Muscle of leg (tissue), 16 donors: ENCODE measurements around the gene CLC. TPM values are rescaled to one million over a fixed set of nuclear protein-coding genes. Genes with fewer than 3 reads are reported as not detected.
"Not testable (repeated sequence)": the region's sequence is repeated elsewhere in the genome, so short reads cannot be mapped to it uniquely, and the experiment has no call there.

Source experiments
- DNase-seq: peaks from one replicate; pipeline ENCODE4 v3.0.0; 2013
- H3K27ac ChIP-seq: one replicate; pipeline ENCODE4 v1.5.1; 2013; ENCODE audit warnings: mild to moderate bottlenecking, low read length, control low read depth
- H3K27me3 ChIP-seq: one replicate; pipeline ENCODE4 v1.6.1; 2013; ENCODE audit warnings: low read length; ENCODE audit not compliant: control insufficient read depth, insufficient read depth
- H3K36me3 ChIP-seq: one replicate; pipeline ENCODE4 v1.6.1; 2013; ENCODE audit warnings: low read length; ENCODE audit not compliant: control insufficient read depth, insufficient read depth
- H3K4me1 ChIP-seq: one replicate; pipeline ENCODE4 v1.6.1; 2013; ENCODE audit warnings: low read length; ENCODE audit not compliant: control insufficient read depth, insufficient read depth
- H3K4me3 ChIP-seq: one replicate; pipeline ENCODE4 v1.5.1; 2013; ENCODE audit warnings: low read length, control low read depth
- H3K9me3 ChIP-seq: replicated peaks from 2 replicates; pipeline ENCODE4 v1.6.1; 2013; ENCODE audit warnings: low read depth, low read length; ENCODE audit not compliant: control insufficient read depth
- WGBS: methylation state at CpG from one replicate; pipeline ENCODE4 v1.1.5; 2013; ENCODE audit warnings: missing lambda C conversion rate; ENCODE audit not compliant: insufficient coverage; 5-methylcytosine and 5-hydroxymethylcytosine counted together
- long read RNA-seq, 11 donors: transcript quantifications; one replicate each; lab custom pipeline, GENCODE V29; 2026
- polyA plus RNA-seq, 8 donors: library from polyadenylated mRNA; unstranded; fragments of 120-200 nt; gene quantifications; one replicate each; pipeline versions ENCODE4 v1.2.1 to v1.2.3, GENCODE V29; 2013; ENCODE audit warnings: inconsistent platforms in 1 of 8, low replicate concordance in 1 of 8; ENCODE audit not compliant: insufficient read length in 8 of 8, insufficient read depth in 1 of 8
- total RNA-seq: library from RNA; stranded (reverse); fragments of 120-200 nt; gene quantifications from one replicate; pipeline ENCODE4 v1.2.4, GENCODE V29; 2013

CLC gene
- total RNA-seq (1.2 TPM), polyA plus RNA-seq (1 to 10 TPM in 6 of 8 donors, under 1 TPM in 2; 0.40 to 4.8 (median 2.4) TPM)
- long read RNA-seq, donor 1, partial matches to known transcripts: 0 of 1 reads
- long read RNA-seq, donor 1, other reads (novel, unspliced or antisense): 0 of 1 reads
- long read RNA-seq, donor 2: 0 reads
- long read RNA-seq, donor 3: 0 reads
- long read RNA-seq, donor 4, partial matches to known transcripts: 0 of 1 reads
- long read RNA-seq, donor 4, other reads (novel, unspliced or antisense): 0 of 1 reads
- long read RNA-seq, donor 5, transcript CLC-201 (4 exons, 635 nt): major isoform, 6 of 6 reads
- long read RNA-seq, donor 5, partial matches to known transcripts: 0 of 6 reads
- long read RNA-seq, donor 5, other reads (novel, unspliced or antisense): 0 of 6 reads
- long read RNA-seq, donor 6, transcript CLC-201 (4 exons, 635 nt): major isoform, 5 of 5 reads
- long read RNA-seq, donor 6, partial matches to known transcripts: 0 of 5 reads
- long read RNA-seq, donor 6, other reads (novel, unspliced or antisense): 0 of 5 reads
- long read RNA-seq, donor 7, partial matches to known transcripts: 0 of 1 reads
- long read RNA-seq, donor 7, other reads (novel, unspliced or antisense): 0 of 1 reads
- long read RNA-seq, donor 8, partial matches to known transcripts: 0 of 3 reads
- long read RNA-seq, donor 8, other reads (novel, unspliced or antisense): 0 of 3 reads
- long read RNA-seq, donor 9: 0 reads
- long read RNA-seq, donor 10, partial matches to known transcripts: 0 of 3 reads
- long read RNA-seq, donor 10, other reads (novel, unspliced or antisense): 0 of 3 reads
- long read RNA-seq, donor 11, partial matches to known transcripts: 0 of 1 reads
- long read RNA-seq, donor 11, other reads (novel, unspliced or antisense): 0 of 1 reads

DNA sequence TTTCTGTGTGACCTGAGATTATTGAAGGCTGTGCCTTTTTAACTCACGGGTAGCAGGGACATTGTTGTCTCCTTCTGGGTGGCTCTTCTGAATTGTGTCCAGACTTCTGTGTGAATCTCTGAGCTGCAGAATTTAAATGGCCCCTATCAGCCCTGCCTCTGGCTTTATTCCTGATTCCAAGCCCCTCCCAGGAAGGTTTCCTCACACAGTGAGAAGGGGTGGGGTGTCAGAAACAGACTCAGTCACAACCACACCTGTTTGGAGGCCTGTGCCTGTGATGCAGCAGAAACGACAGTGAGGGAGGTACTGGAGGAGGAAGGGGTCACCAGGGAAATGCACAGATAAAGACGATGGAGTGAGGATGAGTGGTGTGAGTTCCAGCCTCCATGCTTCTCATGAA, at the start of gene CLC:
TSS of gene CLC (minus strand) at position 139 of the 400 bp plus-strand sequence. CDS start at position 62, 77 bp downstream.
- Histone ChIP-seq H3K4me3 (no peak within 1 kb of the TSS), H3K4me1 (no peaks in the 10 kb centered on the region), H3K36me3 (no peaks in the 10 kb centered on the region), H3K9me3 (no peaks in the 10 kb centered on the region), H3K27ac (no peak within 1 kb of the TSS), H3K27me3 (peaks cover 2% of the 10 kb centered on the region)
- DNase-seq: no peak
- WGBS: no CpG with 5 or more reads among the region's 3 CpGs

DNA sequence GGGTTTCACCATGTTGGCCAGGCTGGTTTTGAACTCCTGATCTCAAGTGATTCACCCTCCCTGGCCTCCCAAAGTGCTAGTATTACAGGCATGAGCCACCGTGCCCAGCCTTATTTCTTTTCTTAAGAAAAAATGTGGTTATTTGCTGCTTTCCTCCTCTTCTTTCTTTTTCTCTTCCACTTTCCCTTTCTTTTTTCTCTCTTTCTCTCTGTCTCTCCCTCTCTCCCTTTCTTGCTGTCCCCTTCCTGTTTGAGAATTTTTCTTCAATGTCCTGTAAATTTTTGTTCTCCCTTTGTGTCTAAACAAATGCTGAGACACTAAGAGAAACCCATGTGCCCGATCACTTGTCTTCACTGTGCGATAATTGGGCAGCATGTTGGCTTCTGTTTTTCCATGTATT, 43.1 kb upstream of the CLC start:
- no peak overlapping the region for H3K27ac ChIP-seq
- no peak overlapping the region for H3K4me3 ChIP-seq
- H3K27me3 ChIP-seq: no peaks in the 10 kb centered on the region
- H3K36me3 ChIP-seq: no peaks in the 10 kb centered on the region
- no peak for DNase-seq
- no CpG with 5 or more reads among the region's 3 CpGs for WGBS
- H3K4me1 ChIP-seq: no peaks in the 10 kb centered on the region
- no peaks in the 10 kb centered on the region for H3K9me3 ChIP-seq

DNA sequence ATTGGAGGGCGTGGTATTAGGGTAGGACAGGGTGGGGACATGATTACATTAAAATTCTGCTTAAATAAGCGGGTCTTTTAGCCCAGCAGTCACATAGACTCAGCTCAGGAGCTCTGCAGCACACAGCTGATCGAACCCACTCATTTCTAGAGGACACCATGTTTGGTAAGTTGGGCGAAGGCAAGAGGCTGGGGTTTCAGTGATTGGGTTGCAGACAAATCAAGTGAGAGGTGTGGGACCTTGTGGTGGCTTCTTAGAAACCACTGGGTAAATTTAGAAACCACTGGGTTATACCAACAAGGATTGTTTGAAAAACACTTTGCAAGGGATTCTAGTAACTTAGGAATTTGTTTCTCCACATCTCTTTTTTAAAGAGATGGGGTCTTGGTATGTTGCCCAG, 40.9 kb upstream of the CLC start, which contains the start of gene LEUTX:
TSS of gene LEUTX (plus strand) at position 92 of the 400 bp plus-strand sequence. CDS start at position 159, 67 bp downstream.
- Histone ChIP-seq H3K27ac (no peak within 1 kb of the TSS), H3K4me1 (no peaks in the 10 kb centered on the region), H3K36me3 (no peaks in the 10 kb centered on the region), H3K27me3 (no peaks in the 10 kb centered on the region), H3K4me3 (no peak within 1 kb of the TSS), H3K9me3 (no peaks in the 10 kb centered on the region)
- no peak for DNase-seq
- 78% methylated on average over 2 of the region's 4 CpGs for WGBS

DNA sequence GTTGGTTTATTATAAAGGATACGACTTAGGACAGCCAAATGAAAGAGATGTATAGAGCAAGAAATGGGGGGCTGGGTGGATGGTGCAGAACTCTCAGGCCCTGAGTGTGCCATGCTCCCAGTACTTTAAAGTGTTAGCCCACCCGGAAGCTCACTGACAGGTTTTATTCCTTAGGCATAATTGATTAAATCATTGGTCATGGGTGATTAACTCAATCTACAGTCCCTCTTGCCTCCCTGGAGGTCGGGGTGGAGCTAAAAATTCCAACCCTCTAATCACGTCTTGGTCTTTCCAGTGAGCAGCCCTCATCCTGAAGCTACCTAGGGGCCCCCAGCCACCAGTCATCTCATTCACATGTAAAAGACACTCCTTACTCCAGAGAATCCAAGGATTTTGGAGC, 31.0 kb upstream of the CLC start:
- Histone ChIP-seq H3K4me3 (no peak overlapping the region), H3K4me1 (no peaks in the 10 kb centered on the region), H3K27ac (no peak overlapping the region), H3K27me3 (peaks cover 3% of the 10 kb centered on the region), H3K9me3 (peaks cover 6% of the 10 kb centered on the region), H3K36me3 (no peaks in the 10 kb centered on the region)
- WGBS: 48% methylated on average over 3 of the region's 4 CpGs
- no peak for DNase-seq

DNA sequence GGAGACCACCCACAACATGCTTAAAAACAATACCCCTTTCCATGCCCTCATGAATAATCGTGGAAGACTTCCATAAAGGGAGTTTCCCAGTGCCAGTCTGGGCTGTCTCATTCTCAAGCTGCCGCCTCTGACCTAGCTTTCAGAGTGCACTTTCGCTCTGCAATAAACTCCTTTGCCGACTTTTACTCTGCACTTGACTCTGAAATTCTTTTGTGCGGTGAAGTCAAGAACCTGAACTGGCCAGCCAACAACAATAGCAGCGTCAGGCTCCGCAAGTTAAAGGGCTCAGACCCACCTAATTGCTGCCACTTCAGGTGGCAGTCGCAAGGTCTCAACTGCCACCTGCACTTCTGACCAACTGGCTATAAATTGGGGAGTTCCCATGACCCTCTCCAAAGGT, 30.5 kb upstream of the CLC start:
- no peaks in the 10 kb centered on the region for H3K36me3 ChIP-seq
- H3K27ac ChIP-seq: no peak overlapping the region
- H3K27me3 ChIP-seq: peaks cover 3% of the 10 kb centered on the region
- WGBS: 68% methylated on average over 8 of the region's 8 CpGs
- H3K9me3 ChIP-seq: peaks cover 6% of the 10 kb centered on the region
- no peaks in the 10 kb centered on the region for H3K4me1 ChIP-seq
- no peak for DNase-seq
- no peak overlapping the region for H3K4me3 ChIP-seq

DNA sequence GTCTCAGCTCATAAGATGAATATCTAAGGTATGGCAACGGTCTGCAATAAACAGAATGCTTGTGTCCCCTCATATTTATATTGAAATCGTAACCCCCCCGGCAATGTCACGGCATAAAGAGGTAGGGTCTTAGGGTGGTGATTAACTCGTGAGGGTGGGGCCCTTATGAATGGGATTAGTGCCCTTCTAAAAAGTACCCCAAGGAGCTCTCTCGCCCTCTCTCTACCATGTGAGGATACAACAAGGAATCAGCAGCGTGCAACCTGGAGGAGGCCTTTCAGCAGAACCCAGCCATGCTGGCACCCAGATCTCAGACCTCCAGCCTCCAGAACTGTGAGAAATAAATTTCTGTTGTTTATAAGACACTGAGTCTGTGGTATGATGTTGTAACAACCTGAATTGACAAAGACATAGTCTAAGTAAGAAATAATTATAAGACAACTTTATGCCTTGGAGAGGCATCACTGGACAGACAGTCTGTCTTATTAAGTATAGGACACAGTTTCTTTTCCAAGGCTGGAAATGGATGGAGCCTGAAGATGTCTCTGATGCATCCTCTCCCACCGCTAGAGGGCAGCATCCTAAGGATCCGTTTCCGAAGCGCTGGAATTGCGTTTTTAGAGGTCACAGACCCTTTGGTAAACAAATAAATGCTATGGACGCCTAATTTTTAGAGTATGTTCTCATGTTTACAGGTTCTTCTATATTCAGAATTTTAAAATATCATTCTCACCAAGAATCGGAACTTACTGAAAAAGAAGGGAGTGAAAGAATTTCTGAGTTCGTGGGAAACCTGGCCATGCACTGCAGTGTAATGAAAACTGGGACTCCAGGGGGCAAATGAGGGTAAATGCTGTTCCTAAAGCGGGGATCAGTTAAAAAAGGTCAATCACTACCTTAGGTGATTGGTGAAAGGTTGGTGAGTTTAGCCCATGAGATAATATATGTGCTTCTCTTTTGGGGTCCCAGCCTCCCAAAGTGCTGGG, 27.6 kb upstream of the CLC start:
- H3K4me3 ChIP-seq: no peak overlapping the region
- no peak overlapping the region for H3K27ac ChIP-seq
- H3K36me3 ChIP-seq: no peaks in the 10 kb centered on the region
- 24% methylated on average over 3 of the region's 16 CpGs for WGBS
- H3K9me3 ChIP-seq: peaks cover 6% of the 10 kb centered on the region
- H3K4me1 ChIP-seq: no peaks in the 10 kb centered on the region
- peak; percentile 29 for DNase-seq
- H3K27me3 ChIP-seq: peaks cover 3% of the 10 kb centered on the region

DNA sequence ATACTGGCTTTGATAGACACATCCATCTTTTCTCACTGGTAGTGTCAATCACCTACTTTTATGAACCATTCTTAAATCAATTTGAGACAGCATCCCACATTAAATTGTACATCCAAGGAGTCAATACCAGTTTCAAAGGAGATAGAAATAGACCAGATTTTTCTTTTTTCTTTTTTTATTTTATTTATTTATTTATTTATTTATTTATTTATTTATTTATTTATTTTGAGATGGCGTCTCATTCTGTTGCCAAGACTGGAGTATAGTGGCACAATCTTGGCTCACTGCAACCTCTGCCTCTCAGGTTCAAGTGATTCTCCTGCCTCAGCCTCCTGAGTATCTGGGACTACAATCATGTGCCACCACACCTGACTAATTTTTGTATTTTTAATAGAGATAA, 24.0 kb upstream of the CLC start:
- not testable (repeated sequence) for H3K4me1 ChIP-seq, H3K9me3 ChIP-seq, DNase-seq, H3K27me3 ChIP-seq, H3K27ac ChIP-seq, H3K36me3 ChIP-seq, H3K4me3 ChIP-seq
- no CpG with 5 or more reads among the region's 1 CpG for WGBS

DNA sequence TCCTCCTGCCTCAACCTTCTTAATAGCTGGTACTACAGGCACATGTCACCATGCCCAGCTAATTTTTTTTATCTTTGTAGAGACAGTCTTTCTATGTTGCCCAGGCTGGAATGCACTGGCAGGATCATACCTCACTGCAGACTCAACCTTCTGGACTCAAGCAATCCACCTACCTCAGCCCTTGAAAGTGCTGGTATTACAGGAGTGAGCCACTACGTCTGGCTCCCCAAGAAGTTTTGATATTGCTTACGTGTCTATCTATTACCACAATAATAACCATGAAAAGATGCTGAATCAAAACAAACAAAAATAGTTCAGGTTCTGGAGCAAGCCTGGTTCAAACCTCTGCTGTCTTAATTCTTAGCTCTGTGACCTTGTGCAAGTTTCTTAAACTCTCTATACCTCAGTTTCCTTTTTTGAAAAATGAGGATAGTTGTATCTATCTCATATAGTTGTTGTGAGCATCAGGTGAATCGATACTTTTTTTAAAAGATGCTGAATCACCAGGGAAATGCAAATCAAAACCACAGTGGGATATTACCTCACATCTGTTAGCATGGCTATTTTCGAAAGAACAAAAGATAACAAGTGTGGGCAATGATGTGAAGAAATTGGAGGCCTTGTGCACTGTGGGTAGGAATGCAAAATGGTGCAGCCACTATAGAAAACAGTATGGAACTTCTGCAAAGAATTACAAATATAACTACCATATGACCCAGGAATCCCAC, 21.8 kb upstream of the CLC start:
- Histone ChIP-seq H3K27ac (no peak overlapping the region), H3K9me3 (no peaks in the 10 kb centered on the region), H3K36me3 (no peaks in the 10 kb centered on the region), H3K4me3 (no peak overlapping the region), H3K4me1 (no peaks in the 10 kb centered on the region), H3K27me3 (peaks cover 3% of the 10 kb centered on the region)
- DNase-seq: no peak
- WGBS: no CpG with 5 or more reads among the region's 4 CpGs

DNA sequence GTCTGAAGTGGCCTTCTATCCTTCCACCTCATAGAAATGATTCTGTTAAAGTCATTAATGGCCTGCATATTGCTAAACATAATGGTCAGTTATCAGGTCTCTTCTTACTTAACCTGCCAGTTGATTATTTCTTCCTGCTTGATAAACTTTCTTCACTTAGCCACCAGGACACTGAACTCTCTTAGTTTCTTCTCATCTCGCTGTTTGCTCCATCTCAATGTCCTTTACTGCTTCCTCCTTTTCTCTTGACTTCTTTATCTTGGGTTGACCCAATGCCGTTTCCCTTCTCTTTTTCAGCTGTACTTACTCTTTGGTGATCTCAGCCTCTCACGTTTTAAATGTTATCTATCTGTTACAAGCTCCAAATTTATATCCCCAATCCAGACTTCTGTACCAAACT, 17.1 kb upstream of the CLC start:
- Histone ChIP-seq H3K9me3 (no peaks in the 10 kb centered on the region), H3K4me3 (no peak overlapping the region), H3K36me3 (no peaks in the 10 kb centered on the region), H3K4me1 (no peaks in the 10 kb centered on the region), H3K27me3 (peaks cover 3% of the 10 kb centered on the region), H3K27ac (no peak overlapping the region)
- WGBS: 76% methylated on average over 3 of the region's 3 CpGs
- DNase-seq: no peak
